NOMO-1 (cell line): ENCODE data around the gene MAN1C1.
"Not testable (repeated sequence)": the region's sequence is repeated elsewhere in the genome, so short reads cannot be mapped to it uniquely, and the experiment has no call there.

Source experiments
- DNase-seq, 2 experiments: peaks; one replicate each; lab custom pipeline; 2025; ENCODE audit not compliant: unreplicated experiment in 2 of 2; lab: John Stamatoyannopoulos, UW

MAN1C1 gene

DNA sequence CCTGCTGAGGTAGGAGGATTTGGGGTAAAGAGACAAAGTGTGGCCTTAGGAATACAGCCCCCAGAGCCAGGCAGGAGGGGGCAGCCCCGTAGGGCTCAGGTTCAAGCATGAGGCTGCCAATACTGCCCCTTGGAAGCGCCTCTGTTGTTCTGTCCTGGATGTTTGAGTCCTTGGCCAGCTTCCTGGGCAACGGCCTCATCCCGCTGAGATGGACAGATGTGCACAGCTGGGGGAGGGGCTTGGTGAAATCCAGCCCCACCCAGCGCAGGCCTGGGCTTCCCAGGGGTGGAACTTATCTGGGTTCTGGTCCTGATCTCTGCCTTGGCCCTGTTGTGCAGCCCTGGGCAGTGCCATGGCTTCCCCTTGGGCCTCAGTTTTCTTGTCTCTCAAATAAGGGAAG is 34.8 kb upstream of the MAN1C1 start:
- no peak for DNase-seq

DNA sequence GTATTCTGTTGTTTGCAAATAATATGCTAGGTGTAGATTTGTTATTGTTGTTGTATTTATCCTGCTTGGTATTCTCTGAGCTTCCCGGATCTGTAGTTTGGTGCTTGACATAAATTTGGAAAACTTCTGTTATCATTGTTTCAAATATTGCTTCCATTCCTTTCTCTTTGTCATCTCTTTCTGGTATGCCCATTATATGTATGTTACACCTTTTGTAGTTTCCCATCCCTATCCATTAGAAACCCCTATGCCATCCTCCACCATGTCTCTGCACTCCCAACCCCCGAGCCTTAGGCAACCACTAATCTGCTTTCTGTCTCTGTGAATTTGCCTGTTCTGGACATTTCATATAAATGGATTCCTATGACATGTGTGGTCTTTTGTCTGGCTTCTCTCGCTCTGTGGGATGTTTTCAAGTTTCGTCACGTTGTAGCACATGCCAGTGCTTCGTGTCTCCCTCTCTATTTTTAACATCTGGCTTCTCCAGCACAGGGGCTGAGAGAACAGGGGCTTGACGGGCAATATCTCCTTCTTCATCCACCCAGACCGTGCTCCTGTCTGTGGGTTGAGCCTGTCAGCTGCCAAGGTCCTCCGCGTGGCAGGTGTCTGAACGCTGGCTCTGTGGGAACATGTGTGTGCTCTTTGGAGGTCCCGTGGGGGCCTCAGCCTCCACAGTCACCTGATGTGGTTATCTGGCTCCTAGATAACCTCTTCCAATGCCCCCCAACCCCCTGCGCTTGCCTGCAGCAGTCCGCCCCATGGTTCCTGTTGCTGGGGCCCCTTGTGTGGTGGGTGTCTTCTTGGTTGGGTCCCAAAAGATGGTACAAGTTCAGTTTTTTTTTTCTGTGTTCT is 32.8 kb upstream of the MAN1C1 start:
- no peak for DNase-seq

DNA sequence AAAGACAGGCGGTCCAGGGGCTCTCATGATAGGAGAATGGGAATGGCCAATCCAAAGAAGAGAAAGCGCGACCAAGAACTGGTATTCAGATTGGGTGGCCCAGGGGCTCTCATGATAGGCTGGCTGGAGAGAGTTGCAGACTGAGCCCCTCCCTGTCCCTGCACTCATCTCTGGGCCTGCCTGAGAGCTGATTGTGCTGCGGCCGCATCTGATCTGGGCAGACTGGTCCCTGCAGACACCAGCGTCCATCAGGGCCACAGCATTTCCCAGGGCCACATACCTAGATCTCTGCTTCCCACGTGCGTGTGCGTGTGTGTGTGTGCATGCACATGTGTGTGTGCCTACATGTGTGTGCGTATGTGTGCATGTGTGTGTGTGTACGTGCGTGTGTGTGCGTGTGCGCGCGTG is 30.4 kb upstream of the MAN1C1 start:
- DNase-seq = no peak

DNA sequence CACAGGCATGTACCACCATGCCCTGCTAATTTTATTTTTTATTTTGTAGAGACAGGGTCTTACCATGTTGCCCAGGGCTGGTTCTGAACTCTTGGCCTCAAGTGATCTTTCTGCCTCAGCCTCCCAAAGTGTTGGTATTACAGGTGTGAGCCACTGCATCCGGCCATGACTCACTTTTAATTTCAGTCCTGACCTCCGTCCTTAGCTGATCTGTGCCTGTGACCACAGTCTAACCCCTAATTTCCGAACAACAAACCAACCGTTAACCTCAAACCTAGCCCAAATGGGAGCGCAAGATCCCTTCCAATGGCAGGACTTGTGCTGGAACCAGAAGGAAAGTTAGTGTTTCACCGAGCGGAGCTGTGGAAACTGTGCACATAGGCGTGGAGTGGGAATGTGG is 29.3 kb upstream of the MAN1C1 start:
- no peak for DNase-seq

DNA sequence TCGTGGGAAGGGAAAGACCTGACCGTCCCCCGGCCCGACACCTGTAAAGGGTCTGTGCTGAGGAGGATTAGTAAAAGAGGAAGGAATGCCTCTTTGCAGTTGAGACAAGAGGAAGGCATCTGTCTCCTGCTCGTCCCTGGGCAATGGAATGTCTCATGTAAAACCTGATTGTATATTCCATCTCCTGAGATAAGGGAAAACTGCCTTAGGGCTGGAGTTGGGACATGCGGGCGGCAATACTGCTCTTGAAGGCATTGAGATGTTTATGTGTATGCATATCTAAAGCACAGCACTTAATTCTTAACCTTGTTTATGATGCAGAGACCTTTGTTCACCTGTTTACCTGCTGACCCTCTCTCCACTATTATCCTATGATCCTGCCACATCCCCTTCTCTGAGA is 28.4 kb upstream of the MAN1C1 start:
- DNase-seq = not testable (repeated sequence)

DNA sequence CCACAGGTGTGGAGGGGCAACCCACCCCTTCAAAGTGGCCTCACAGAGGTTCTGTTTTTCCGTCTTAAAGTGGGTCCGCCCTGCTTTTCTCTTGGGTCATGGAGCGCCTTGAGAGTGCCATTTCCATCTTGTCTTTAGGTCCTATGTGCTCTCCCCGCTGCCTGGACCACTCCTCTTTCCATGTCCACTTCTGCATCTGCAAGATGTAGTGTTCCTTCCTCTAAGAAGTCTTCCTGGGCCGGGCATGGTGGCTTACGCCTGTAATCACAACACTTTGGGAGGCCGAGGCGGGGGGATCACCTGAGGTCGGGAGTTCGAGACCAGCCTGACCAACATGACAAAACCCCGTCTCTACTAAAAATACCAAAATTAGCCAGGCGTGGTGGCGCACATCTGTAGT is 27.8 kb upstream of the MAN1C1 start:
- not testable (repeated sequence) for DNase-seq

DNA sequence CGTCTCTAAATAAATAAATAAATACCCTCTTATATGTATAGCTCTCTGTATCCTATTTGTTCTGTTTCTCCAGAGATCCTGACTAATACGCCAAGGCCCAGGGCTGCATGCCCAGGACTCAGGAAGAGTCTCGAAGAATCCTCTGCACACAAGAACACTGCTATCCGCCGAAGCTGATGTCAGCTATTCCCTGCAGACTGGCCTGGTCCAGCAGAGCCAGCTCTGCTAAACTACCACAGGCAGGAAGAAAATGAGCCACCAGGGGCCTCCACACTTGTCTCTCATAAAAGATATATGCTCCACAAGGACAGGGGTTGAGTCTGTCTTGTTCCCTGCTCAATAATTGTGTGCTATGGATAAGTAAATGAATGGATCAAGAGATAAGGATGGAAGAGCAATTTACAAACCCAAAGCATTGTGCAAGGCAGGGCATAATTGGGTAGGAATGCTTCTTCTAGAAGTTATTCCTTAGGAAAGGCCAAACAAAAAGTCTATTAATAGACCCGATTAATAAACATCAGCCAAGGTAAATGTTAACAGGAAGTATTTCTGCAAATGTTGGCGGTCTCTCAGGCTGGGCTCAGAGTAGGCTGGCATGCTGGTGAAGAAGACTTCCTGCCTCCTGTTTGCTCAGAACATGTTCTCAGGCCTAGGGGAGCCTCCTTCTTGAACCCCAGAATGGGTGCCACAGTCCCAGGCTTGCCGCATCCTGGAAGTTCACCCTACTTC is 26.3 kb upstream of the MAN1C1 start:
- no peak for DNase-seq

DNA sequence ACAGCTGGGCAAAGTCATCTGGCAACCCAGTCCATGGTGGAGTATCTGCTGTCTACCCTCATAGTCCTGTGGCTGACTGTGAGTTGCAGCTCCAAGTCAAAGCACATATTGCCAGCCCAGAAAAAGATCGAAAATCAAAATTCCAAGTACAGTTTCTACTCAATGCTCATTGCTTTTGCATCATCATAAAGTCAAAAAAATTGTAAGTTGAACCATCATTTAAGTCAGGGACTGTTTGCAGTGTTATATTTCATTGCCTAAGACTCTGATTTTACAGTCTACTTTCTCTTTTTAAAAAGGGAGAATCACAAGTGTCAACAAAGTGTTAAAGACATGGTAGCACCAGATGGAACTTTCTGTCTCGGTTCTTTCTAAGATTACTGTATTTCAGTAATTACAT is 22.7 kb upstream of the MAN1C1 start:
- no peak for DNase-seq

DNA sequence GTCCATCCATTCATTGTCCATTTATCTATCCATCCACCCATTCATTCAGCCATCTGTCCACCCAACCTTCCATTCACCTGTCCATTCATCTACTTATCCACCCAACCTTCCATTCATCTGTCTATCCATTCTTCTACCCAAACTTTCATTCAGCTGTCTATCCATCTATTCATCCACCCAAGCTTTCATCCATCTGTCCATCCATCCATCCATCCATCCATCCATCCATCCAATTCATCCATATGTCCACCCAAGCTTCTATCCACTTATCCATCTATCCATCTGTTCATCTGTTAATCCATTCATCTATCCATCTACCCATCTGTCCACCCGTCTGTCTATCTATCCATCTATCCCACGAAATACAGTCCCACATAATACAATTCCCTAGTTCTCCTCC is 21.6 kb upstream of the MAN1C1 start:
- no peak for DNase-seq

DNA sequence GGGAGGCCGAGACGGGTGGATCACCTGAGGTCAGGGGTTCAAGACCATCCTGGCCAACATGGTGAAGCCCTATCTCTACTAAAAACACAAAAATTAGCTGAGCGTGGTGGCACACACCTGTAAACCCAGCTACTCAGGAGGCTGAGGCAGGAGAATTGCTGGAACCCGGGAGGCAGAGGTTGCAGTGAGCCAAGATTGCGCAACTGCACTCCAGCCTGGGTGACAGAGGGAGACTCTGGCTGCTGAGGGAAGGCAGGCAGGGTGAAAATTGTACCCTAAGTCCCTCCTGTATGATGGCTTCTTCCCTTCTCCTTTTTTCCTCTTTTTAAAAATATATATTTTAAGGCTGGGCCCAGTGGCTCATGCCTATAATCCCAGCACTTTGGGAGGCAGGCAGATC is 19.9 kb upstream of the MAN1C1 start:
- not testable (repeated sequence) for DNase-seq

DNA sequence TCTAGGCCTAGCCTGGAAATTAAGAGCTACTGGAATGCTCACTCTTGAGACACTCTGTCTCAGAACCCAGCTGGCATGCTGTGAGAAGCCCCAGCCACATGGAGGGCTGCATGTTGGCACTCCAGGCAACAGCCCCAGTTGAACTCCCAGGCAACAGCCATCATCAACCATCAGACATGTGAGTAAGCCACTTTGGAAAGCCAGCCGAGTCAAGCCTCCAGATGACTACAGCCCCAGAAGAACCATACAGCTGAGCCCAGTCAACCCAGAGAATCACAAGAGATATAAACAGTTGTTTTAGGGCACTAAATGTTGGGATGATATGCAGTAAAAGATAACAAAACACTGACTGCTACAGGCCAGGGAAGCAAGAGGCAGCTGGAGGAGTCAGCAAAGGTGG is 17.7 kb upstream of the MAN1C1 start:
- DNase-seq = no peak

DNA sequence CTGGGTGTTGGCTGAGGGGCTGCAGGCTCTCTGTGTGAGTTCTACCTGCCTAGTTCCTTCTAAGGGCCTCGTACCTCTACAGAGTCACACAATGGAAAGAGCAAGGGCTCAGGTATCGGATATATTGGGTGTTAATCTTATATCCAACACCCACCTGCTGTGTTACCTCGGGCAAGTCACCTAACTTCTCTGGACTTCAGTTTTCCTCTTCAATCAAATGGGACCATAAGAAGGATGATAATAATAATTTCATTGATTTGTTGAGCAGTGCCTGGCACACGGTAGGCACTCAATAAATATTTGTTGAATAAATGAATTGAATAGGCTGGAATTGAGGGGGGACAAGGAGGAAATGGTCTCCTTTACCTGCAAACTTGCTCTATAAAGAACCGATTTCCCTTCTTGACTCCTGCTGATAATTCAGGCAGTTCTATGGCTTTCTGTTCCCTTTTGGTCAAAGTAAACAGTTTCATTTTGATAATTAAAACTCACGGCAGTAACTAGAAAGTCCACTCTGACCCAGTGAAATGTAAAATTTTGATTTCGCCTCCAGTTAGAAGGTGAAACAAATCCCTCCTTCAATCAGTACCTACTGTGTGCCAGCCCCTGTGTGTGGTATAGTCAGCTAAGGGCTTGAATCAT is 16.5 kb upstream of the MAN1C1 start:
- no peak for DNase-seq

DNA sequence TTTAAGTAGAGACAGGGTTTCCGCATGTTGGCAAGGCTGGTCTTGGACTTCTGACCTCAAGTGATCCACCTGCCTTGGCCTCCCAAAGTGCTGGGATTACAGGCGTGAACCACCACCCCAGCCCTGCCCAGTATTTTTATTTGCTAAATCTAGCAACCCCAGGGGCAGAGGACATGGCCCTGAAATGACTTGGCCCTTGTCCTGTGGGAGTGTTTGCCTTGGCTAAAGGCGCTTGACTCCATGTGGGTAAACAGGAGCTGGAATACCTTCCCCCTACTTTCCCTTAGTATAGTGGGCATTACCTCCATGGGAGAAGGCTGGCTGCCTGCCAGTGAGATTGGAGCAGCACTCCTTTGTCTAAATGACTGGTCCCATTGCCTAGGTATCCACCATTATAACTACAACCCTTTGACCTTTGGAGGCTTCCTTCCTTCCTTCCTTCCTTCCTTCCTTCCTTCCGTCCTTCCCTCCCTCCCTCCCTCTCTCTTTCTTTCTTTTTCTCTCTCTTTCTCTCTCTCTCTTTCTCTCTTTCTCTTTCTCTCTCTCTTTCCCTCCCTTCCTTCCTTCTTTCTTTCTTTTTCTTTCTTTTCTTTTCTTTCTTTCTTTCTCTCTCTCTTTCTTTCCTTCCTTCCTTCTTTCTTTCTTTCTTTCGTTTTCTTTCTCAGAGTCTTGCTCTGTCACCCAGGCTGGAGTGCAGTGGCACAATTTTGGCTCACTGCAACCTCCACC is 15.5 kb upstream of the MAN1C1 start:
- not testable (repeated sequence) for DNase-seq

DNA sequence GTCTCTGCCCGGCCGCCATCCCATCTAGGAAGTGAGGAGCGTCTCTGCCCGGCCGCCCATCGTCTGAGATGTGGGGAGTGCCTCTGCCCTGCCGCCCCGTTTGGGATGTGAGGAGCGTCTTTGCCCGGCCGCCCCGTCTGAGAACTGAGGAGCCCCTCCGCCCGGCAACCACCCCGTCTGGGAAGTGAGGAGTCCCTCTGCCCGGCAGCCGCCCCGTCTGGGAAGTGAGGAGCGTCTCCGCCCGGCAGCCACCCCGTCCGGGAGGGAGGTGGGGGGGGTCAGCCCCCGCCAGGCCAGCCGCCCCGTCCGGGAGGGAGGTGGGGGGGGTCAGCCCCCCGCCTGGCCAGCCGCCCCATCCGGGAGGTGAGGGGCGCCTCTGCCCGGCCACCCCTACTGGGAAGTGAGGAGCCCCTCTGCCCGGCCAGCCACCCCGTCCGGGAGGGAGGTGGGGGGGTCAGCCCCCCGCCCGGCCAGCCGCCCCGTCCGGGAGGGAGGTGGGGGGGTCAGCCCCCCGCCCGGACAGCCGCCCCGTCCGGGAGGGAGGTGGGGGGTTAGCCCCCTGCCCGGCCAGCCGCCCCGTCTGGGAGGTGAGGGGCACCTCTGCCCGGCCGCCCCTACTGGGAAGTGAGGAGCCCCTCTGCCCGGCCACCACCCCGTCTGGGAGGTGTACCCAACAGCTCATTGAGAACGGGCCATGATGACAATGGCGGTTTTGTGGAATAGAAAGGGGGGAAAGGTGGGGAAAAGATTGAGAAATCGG is 12.6 kb upstream of the MAN1C1 start:
- not testable (repeated sequence) for DNase-seq

DNA sequence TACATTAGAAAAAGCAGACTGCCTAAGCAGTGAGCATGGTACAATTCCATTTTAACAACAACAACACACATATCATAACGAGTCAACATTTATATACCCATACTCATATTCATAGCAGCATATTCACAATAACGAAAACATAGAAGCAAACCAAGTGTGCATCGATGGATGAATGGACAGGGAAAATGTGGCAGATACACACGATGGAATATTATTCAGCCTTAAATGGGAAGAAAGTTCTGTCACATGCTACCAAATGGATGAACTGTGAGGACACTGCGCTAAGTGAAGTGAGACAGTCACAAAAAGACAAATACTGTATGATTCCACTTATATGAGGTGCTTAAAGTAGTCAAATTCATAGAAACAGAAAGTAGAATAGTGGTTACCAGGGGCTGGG is 9.5 kb upstream of the MAN1C1 start:
- DNase-seq = no peak

DNA sequence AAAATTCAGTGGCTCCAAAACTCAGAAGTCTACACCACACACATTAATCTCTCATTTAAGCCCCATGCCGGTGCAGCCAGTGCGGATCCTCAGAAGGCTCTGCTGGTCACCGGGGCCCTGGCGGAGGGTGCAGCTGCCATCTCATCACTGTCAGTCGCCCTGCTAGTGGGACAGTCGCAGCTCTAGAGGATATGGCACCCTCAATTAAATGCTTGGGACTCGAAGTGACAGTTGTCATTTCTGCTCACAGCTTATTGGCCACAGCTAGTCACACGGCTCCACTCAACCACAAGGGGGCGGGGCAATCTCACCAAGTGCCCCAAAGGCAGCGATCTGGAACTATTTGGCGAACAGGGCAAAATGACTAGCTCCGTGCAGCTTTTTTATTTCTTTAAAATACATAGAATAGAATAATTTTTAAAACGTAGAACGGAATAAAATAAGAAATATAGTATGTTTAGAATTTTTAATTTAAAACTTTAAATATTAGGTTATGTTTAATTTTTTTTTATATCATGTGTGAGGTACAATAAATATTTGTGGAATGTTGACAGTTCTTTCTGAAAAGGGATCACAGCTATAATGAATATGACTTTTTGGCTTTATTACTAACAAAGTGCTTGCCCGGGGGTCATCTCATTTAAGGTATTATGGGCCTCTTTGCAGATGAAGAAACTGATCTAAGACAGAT is 8.0 kb upstream of the MAN1C1 start:
- DNase-seq = peak; percentile 88 to 92

DNA sequence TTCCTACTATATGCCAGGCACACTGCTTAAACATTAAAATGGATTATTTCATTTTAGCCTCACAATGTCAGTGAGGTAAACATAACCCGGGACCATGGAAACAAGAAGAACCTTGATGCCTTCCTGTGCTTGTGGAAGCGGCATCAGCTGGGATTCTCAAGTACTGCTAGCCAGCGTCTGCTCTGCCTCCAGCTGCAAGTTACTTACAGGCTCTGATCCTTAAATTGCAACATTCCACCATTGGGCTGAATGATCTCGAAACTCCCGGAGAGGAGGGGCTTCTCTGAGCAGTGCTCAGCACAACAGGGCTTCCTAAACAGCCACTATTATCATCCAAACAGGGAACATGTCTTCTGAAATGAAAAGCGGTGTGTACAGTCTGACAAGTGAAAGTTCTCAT is 6.7 kb upstream of the MAN1C1 start:
- DNase-seq = peak in 1 of 2 experiments; percentile 26

DNA sequence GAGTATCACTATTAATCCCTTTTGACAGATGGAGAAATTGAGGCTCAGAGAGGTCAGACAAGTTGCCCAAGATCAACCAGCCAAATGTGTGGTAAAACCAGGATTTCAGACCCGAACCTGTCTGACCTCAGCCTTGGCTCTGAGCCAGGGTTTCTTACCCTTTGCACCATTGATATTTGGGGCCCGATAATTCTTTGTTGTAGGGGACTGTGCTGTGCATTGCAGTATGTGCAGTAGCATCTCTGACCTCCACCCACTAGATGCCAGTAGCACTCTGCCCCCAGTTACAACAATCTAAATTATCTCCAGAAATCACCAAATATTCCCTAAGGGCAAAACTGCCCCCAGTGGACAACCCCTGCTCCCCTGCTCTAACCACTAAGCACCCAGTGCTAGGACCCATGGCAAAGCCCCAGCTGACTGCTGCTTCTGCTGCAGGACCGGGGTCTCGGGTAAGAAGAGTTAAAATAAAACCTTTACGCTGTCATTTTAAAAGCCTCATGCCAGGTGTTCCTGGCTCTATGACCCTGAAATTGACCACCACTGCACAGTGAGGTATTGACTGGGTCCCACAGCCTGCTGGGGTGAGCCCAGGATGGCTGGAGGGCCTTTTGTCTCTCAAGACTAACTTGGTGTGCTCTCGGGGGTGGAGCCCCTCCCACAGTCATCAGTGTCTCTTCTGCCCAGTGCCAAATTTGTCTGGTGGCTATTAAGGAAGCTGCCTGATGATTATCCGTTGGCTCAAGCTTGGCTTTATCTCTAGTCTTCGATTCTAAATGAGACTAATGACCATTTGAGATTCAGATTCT is 5.6 kb upstream of the MAN1C1 start:
- DNase-seq = no peak

DNA sequence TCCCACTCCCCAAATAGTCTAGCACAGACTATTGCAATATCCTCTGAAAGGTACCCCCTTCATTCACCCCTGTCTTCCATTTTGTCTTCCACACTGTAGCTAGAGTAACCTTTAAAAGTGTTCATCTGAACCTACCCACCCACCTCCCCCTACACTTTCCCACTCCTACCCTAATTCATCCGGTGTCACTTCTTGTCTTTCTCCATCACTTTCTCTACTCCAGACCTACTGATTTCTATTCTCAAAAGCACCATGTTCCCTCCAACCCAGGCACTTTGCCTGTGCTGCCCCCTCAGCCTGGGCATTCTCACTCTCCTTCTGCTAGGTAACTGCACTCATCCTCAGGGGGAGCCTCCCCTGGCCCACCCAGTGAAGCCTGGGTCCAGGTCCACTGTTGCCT is 4.7 kb upstream of the MAN1C1 start:
- DNase-seq = no peak
